Progenitor cell of endocrine pancreas (in vitro differentiated cells): ENCODE data around the gene OPA1. TPM values are rescaled to one million over a fixed set of nuclear protein-coding genes. Genes with fewer than 3 reads are reported as not detected.

ENCODE experiments used
- DNase-seq: peaks from one replicate; pipeline ENCODE4 v3.0.0; 2021; ENCODE audit warnings: low spot score; ENCODE audit not compliant: unreplicated experiment
- H3K27ac Mint-ChIP-seq: 2 replicates; pipeline ENCODE4 v1.8.0; 2021; ENCODE audit warnings: mild to moderate bottlenecking, moderate library complexity, mixed read lengths
- H3K27me3 Mint-ChIP-seq: 2 replicates; pipeline ENCODE4 v1.8.0; 2021; ENCODE audit warnings: mixed read lengths
- H3K36me3 Mint-ChIP-seq: 2 replicates; pipeline ENCODE4 v1.8.0; 2022; ENCODE audit warnings: mixed read lengths; ENCODE audit not compliant: insufficient read depth
- H3K4me1 Mint-ChIP-seq: 2 replicates; pipeline ENCODE4 v1.8.0; 2021; ENCODE audit warnings: low read depth, mixed read lengths
- H3K4me3 Mint-ChIP-seq: 2 replicates; pipeline ENCODE4 v1.8.0; 2021; ENCODE audit warnings: low read depth, mild to moderate bottlenecking, moderate library complexity, mixed read lengths
- H3K9me3 Mint-ChIP-seq: 2 replicates; pipeline ENCODE4 v1.8.0; 2021; ENCODE audit warnings: low read depth, mixed read lengths
- CTCF ChIP-seq: fragments of 200-600 bp; sonication (generic); IDR thresholded peaks from one replicate; pipeline ENCODE4 v1.5.0; 2021; ENCODE audit warnings: antibody characterized with exemption, mild to moderate bottlenecking; ENCODE audit not compliant: unreplicated experiment
- total RNA-seq: library from RNA; stranded (reverse); gene quantifications from 2 replicates; pipeline ENCODE4 v1.2.1, GENCODE V29; 2021

Gene OPA1
- total RNA-seq, 1 donor from 2014 or later: 60.8 TPM

DNA sequence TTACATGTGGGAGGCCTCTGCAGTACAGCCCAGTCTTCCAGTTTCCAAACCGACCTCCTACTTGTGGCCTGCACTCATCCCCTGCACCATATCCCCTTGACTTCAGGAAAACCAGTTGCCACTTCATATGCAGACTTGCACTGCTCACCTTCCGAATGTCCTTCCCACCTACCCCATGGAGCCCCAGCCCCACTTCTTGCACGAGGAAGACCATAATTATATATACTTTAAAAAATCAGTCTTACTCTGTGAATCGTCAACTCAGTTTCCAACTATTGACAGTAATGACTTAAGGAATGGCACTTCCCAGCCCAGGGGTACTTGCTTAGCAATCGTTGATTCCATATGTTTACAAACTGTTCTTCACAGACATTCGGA is 136.1 kb downstream of the OPA1 start:
- H3K27me3 Mint-ChIP-seq: peaks cover 9% of the 10 kb centered on the region
- H3K4me1 Mint-ChIP-seq: peaks cover 12% of the 10 kb centered on the region

GRCh38 chr3:193729601-193730000 is 136.6 kb downstream of the OPA1 start:
- H3K4me1 Mint-ChIP-seq: peaks cover 12% of the 10 kb centered on the region
- no peaks in the 10 kb centered on the region for H3K9me3 Mint-ChIP-seq
- no peak overlapping the region for H3K27ac Mint-ChIP-seq
- H3K27me3 Mint-ChIP-seq: peaks cover 9% of the 10 kb centered on the region
- TF ChIP-seq CTCF: no peak
- DNase-seq: no peak
- H3K36me3 Mint-ChIP-seq: no peaks in the 10 kb centered on the region
- H3K4me3 Mint-ChIP-seq: no peak overlapping the region

More for the DNA sequence above, 136.1 kb downstream of the OPA1 start:
- TF ChIP-seq CTCF: no peak
- no peak overlapping the region for H3K27ac Mint-ChIP-seq
- DNase-seq: no peak
- H3K4me3 Mint-ChIP-seq: no peak overlapping the region
- H3K9me3 Mint-ChIP-seq: no peaks in the 10 kb centered on the region
- H3K36me3 Mint-ChIP-seq: no peaks in the 10 kb centered on the region

- no peak for DNase-seq
Observed at GRCh38 chr3:193730511-193730910, 137.5 kb downstream of the OPA1 start.

DNA sequence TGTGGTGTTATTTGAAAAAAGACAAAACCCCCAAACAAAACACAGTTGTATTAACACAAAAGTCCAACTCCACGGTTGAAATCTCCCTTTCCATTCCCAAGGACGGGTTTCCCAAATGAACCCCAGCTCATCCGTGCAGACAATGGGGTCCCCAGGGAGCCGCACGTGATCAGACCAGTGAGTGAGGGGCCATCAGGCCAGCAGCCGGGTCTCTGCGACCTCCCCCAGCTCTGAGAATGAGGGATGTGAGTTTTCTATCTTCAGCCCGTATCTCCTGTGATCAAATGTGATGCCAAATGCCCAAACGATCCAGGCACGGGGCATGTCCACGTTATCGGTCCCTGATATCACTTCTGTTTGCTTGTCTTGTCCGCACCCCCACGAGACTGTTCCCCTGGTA is 138.0 kb downstream of the OPA1 start:
- H3K36me3 Mint-ChIP-seq: no peaks in the 10 kb centered on the region
- peaks cover 9% of the 10 kb centered on the region for H3K27me3 Mint-ChIP-seq
- H3K9me3 Mint-ChIP-seq: no peaks in the 10 kb centered on the region
- no peak overlapping the region for H3K27ac Mint-ChIP-seq
- DNase-seq: no peak
- H3K4me3 Mint-ChIP-seq: no peak overlapping the region
- TF ChIP-seq CTCF: no peak
- H3K4me1 Mint-ChIP-seq: peaks cover 16% of the 10 kb centered on the region

More at GRCh38 chr3:193730511-193730910, 137.5 kb downstream of the OPA1 start:
- peaks cover 9% of the 10 kb centered on the region for H3K27me3 Mint-ChIP-seq
- H3K9me3 Mint-ChIP-seq: no peaks in the 10 kb centered on the region
- no peak overlapping the region for H3K27ac Mint-ChIP-seq
- no peak for TF ChIP-seq CTCF
- H3K4me3 Mint-ChIP-seq: no peak overlapping the region
- peaks cover 12% of the 10 kb centered on the region for H3K4me1 Mint-ChIP-seq
- H3K36me3 Mint-ChIP-seq: no peaks in the 10 kb centered on the region

DNA sequence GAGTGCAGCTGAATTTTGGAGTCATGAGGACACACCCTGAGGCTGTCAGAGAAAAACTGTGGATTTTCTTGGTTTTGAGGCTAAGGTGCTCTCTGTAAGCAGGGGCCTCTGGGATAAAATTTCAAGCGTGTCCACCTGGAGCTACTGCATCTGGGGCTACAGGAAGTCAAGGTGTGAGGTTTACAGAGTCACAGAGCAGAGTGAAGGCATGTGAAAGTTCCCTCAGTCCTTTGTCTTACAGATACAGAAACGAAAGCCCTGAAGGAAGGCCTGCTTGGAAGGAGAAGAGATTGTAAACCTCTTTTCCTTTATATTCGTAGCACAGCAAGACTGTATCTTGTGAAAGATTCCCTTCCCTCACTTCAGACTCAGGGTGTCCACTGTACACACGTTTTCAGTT is 138.6 kb downstream of the OPA1 start:
- no peak overlapping the region for H3K4me3 Mint-ChIP-seq

More for the DNA sequence above, 138.6 kb downstream of the OPA1 start:
- no peaks in the 10 kb centered on the region for H3K36me3 Mint-ChIP-seq
- DNase-seq: no peak
- peaks cover 23% of the 10 kb centered on the region for H3K4me1 Mint-ChIP-seq
- H3K9me3 Mint-ChIP-seq: no peaks in the 10 kb centered on the region
- H3K27ac Mint-ChIP-seq: no peak overlapping the region
- TF ChIP-seq CTCF: no peak
- H3K27me3 Mint-ChIP-seq: peaks cover 9% of the 10 kb centered on the region
